LNCaP clone FGC (cell line): ENCODE measurements around the gene TNFRSF21.

Experiments used
- DNase-seq: peaks from one replicate; pipeline ENCODE4 v3.0.0-alpha.2; 2011; ENCODE audit warnings: low read depth
- H3K4me3 ChIP-seq: 2 replicates; pipeline ENCODE4 v1.5.1; 2011; ENCODE audit warnings: mild to moderate bottlenecking, low read depth, low read length, control low read depth
- CTCF ChIP-seq: IDR thresholded peaks from 2 replicates; pipeline ENCODE4 v1.5.1; 2012; ENCODE audit warnings: mild to moderate bottlenecking; ENCODE audit not compliant: control insufficient read depth, insufficient read depth; ENCODE audit errors: extremely low read depth

The TNFRSF21 gene

GRCh38 chr6:47195011-47195650 is 114.6 kb downstream of the TNFRSF21 start:
- no peak overlapping the region for H3K4me3 ChIP-seq
- no peak for DNase-seq
- no peak for TF ChIP-seq CTCF

DNA sequence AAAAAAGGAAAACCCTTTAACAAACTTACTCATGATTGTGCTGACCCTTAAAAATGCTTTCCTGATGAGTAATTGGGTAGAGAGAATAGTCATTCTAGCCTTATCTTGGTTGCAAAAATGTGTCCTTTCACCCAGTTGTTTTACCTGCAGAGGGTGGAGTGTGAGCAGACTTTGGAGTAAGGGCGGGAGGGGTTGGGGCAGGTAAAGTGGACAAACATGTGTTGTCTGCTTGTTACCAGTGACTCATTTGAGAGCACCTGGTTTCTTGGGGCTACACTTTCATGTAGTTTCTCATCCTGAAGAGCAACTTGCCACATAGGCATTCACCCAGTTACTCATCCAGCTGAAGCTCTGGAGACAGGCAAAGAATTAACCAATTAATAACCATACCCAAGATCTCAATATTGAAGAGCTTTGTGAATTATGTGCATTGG is 121.1 kb downstream of the TNFRSF21 start:
- no peak for TF ChIP-seq CTCF
- no peak for DNase-seq
- no peak overlapping the region for H3K4me3 ChIP-seq

GRCh38 chr6:47187893-47188587 is 121.7 kb downstream of the TNFRSF21 start:
- H3K4me3 ChIP-seq: no peak overlapping the region
- TF ChIP-seq CTCF: no peak
- no peak for DNase-seq

- DNase-seq: no peak
- no peak overlapping the region for H3K4me3 ChIP-seq
- no peak for TF ChIP-seq CTCF
Measured at GRCh38 chr6:47187113-47187512, 122.6 kb downstream of the TNFRSF21 start.

- peak; percentile 41 for DNase-seq
- no peak for TF ChIP-seq CTCF
- H3K4me3 ChIP-seq: no peak overlapping the region
Measured at GRCh38 chr6:47182291-47182957, 127.3 kb downstream of the TNFRSF21 start.

DNA sequence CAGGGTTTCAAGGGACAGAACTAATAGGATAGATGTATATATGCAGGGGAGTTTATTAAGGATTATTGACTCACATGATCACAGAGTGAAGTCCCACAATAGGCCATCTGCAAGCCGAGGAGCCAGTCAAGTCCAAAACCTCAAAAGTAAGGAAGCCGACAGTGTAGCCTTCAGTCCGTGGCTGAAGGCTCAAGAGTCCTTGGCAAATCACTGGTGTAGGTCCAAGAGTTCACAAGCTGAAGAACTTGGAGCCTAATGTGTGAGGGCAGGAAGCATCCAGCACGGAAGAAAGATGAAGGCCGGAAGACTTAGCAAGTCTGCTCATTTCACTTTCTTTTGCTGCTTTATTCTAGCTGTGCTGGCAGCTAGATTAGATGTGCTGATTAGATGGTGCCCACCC is 128.0 kb downstream of the TNFRSF21 start:
- no peak overlapping the region for H3K4me3 ChIP-seq
- no peak for DNase-seq
- no peak for TF ChIP-seq CTCF
